GM12891 (cell line): ENCODE measurements around the gene MATN4.

ENCODE experiments used
- DNase-seq: peaks from one replicate; pipeline ENCODE4 v3.0.0; 2011; ENCODE audit warnings: low spot score; ENCODE audit not compliant: insufficient read length
- FAIRE-seq: peaks from 2 replicates; lab custom pipeline; 2011; peaks lifted over from hg19 to GRCh38; lab: Jason Lieb, UNC
- PAX5 ChIP-seq: IDR thresholded peaks from 2 replicates; pipeline ENCODE4 v1.6.1; 2011; ENCODE audit warnings: low read length, moderate library complexity, mild to moderate bottlenecking; ENCODE audit not compliant: insufficient read depth, severe bottlenecking
- POLR2A ChIP-seq: IDR thresholded peaks from 2 replicates; pipeline ENCODE4 v1.6.1; 2011; ENCODE audit warnings: low read depth, low read length, control low read depth
- POLR2AphosphoS5 ChIP-seq: IDR thresholded peaks from 2 replicates; pipeline ENCODE4 v1.6.1; 2011; ENCODE audit warnings: low read depth, low read length, control low read depth
- POU2F2 ChIP-seq: IDR thresholded peaks from 2 replicates; pipeline ENCODE4 v1.6.1; 2011; ENCODE audit warnings: low read depth, mild to moderate bottlenecking, control low read depth, low read length, moderate library complexity
- SPI1 ChIP-seq: IDR thresholded peaks from 2 replicates; pipeline ENCODE4 v1.6.1; 2011; ENCODE audit warnings: low read depth, low read length, control low read depth
- TAF1 ChIP-seq: IDR thresholded peaks from 2 replicates; pipeline ENCODE4 v1.6.1; 2011; ENCODE audit warnings: low read depth, low read length, control low read depth

Gene MATN4

DNA sequence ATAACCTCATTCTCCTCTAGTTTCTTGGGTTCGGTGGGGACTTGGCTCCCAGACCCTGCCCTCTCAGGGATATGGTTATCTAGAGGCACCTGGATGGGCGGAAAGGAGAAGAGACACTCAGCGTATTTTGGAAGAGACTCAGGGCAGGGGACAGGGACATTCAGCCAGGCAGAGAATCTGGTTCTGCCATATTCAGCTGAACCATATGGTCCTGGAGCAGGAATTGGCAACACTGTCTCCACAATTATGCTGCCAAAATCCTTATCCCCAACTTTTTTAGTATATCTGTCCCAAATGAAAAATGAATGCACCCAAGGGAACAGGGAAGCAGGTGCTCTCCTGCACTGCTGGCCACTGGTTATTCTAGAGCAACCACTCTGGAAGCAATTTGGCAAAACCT is 22.4 kb upstream of the MATN4 start:
- no peak for TF ChIP-seq POLR2A
- DNase-seq (no peak), FAIRE-seq (no peak)

GRCh38 chr20:45329497-45330319 is 21.6 kb upstream of the MATN4 start:
- FAIRE-seq (no peak), DNase-seq (no peak)
- TF ChIP-seq TAF1 (no peak), POU2F2 (no peak), POLR2A (no peak), PAX5 (no peak), POLR2AphosphoS5 (no peak), SPI1 (no peak)

DNA sequence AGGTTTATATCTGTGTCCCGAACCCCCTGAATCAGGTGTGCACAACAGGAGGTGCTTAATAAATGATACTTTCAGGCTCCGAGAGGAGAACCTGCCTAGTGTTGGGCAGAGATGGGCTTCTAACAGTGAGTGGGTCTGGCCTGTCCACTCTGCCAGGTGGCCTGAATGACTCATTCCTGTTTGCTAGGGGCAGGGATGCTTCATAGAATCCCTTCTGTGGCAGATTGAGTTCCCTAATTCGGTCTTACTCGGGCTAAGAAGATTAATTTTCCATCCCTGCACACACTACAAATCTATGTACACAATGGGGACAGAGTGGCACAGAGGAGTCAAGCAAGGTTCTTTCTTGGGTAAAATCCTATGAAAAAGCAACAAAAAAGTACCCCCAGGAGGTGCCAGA is 20.4 kb upstream of the MATN4 start:
- DNase-seq, result no peak
- TF ChIP-seq PAX5 (no peak), POU2F2 (no peak), TAF1 (no peak), POLR2A (no peak), SPI1 (no peak), POLR2AphosphoS5 (no peak)
- FAIRE-seq, result no peak

- DNase-seq (no peak), FAIRE-seq (no peak)
- TF ChIP-seq POLR2A, result no peak
- TF ChIP-seq PAX5, result no peak
These were observed 17.3 kb upstream of the MATN4 start for GRCh38 chr20:45325371-45325770.

- no peak for DNase-seq
- FAIRE-seq, result no peak
- TF ChIP-seq POLR2A, result no peak
- TF ChIP-seq POLR2AphosphoS5, result no peak
- TF ChIP-seq SPI1, result no peak
- TF ChIP-seq PAX5, result no peak
- no peak for TF ChIP-seq TAF1
- no peak for TF ChIP-seq POU2F2
These were observed 15.6 kb upstream of the MATN4 start for GRCh38 chr20:45323731-45324130.

- TF ChIP-seq TAF1 (no peak), POLR2AphosphoS5 (no peak), PAX5 (no peak), POU2F2 (no peak), SPI1 (peak; percentile 79), POLR2A (no peak)
- FAIRE-seq (no peak), DNase-seq (no peak)
These were observed 14.9 kb upstream of the MATN4 start for GRCh38 chr20:45322952-45323383.

- no peak for DNase-seq
- no peak for FAIRE-seq
- TF ChIP-seq SPI1 (peak; percentile 93), POLR2A (no peak)
These were observed 13.0 kb upstream of the MATN4 start for GRCh38 chr20:45320948-45321595.

- DNase-seq (no peak), FAIRE-seq (no peak)
These were observed 10.8 kb upstream of the MATN4 start for GRCh38 chr20:45318948-45319347.

GRCh38 chr20:45318386-45318939 is 10.4 kb upstream of the MATN4 start:
- FAIRE-seq (no peak), DNase-seq (no peak)
- TF ChIP-seq TAF1 (no peak), POU2F2 (no peak), POLR2AphosphoS5 (no peak), POLR2A (no peak), PAX5 (no peak), SPI1 (no peak)

More at GRCh38 chr20:45318948-45319347, 10.8 kb upstream of the MATN4 start:
- no peak for TF ChIP-seq PAX5
- no peak for TF ChIP-seq SPI1
- TF ChIP-seq POU2F2, result no peak
- TF ChIP-seq TAF1, result no peak
- no peak for TF ChIP-seq POLR2AphosphoS5
- no peak for TF ChIP-seq POLR2A
